Activated T-helper 2 cell treated with anti-CD3 and anti-CD28 coated beads, Interferon-gamma antibody, Interleukin-2, Interleukin-4, amounts not matched to agents 10 μg/mL and 5 μg/mL and 100 μg/mL, durations not matched to agents 14 hours and 24 hours and 36 hours (primary cell): ENCODE measurements around the gene KDM2B. TPM values are rescaled to one million over a fixed set of nuclear protein-coding genes. Genes with fewer than 3 reads are reported as not detected.

Experiments used
- DNase-seq: peaks from one replicate; pipeline ENCODE4 v3.0.0; 2021; ENCODE audit warnings: low spot score
- H3K27ac Mint-ChIP-seq: one replicate; pipeline ENCODE4 v1.8.0; 2021; ENCODE audit warnings: mixed read lengths
- H3K27me3 Mint-ChIP-seq: one replicate; pipeline ENCODE4 v1.8.0; 2021; ENCODE audit warnings: low read depth, mixed read lengths
- H3K36me3 Mint-ChIP-seq: one replicate; pipeline ENCODE4 v1.8.0; 2021; ENCODE audit warnings: low read depth, mixed read lengths
- H3K4me1 Mint-ChIP-seq: one replicate; pipeline ENCODE4 v1.8.0; 2021; ENCODE audit warnings: low read depth, mixed read lengths
- H3K4me3 Mint-ChIP-seq: one replicate; pipeline ENCODE4 v1.8.0; 2021; ENCODE audit warnings: low read depth, mild to moderate bottlenecking, moderate library complexity, mixed read lengths
- H3K9me3 Mint-ChIP-seq: one replicate; pipeline ENCODE4 v1.8.0; 2021; ENCODE audit warnings: mixed read lengths
- intact Hi-C: fragments of 100-400 bp; cut with micrococcal nuclease; formaldehyde crosslinking; loops from one replicate; pipeline ENCODE4 v1.15.1; 2023
- total RNA-seq: library from RNA; stranded (reverse); gene quantifications from 2 replicates; pipeline ENCODE4 v1.2.3, GENCODE V29; 2022

Gene KDM2B
- total RNA-seq, 1 donor from 2014 or later: 59.3 TPM

- Mint-ChIP-seq H3K4me1 (peaks cover 36% of the 10 kb centered on the region), H3K4me3 (peak overlapping the region; percentile 98), H3K36me3 (peaks cover 6% of the 10 kb centered on the region), H3K27ac (peak overlapping the region; percentile 99), H3K27me3 (no peaks in the 10 kb centered on the region), H3K9me3 (no peaks in the 10 kb centered on the region)
- DNase-seq: no peak
- intact Hi-C loops: loop anchor here (2.0 to 5.0 kb wide), 2 partner anchors 33 to 45 kb away; no protein-coding TSS in a partner anchor
Measured at GRCh38 chr12:121581686-121582429, 1.0 kb upstream of the KDM2B start.

GRCh38 chr12:121579981-121580868, 598 bp downstream of the KDM2B start:
- peak overlapping the region; percentile 98 for H3K4me3 Mint-ChIP-seq
- intact Hi-C loops: loop anchor here (1.0 to 5.0 kb wide), 3 partner anchors 10 to 47 kb away; no protein-coding TSS in a partner anchor
- no peaks in the 10 kb centered on the region for H3K9me3 Mint-ChIP-seq
- H3K4me1 Mint-ChIP-seq: peaks cover 31% of the 10 kb centered on the region
- peak overlapping the region; percentile 99 for H3K27ac Mint-ChIP-seq
- no peaks in the 10 kb centered on the region for H3K27me3 Mint-ChIP-seq
- peaks cover 13% of the 10 kb centered on the region for H3K36me3 Mint-ChIP-seq
- peak; percentile 70 for DNase-seq

- Mint-ChIP-seq H3K4me3 (peak overlapping the region; percentile 98), H3K36me3 (peaks cover 19% of the 10 kb centered on the region), H3K27ac (peak overlapping the region; percentile 99), H3K9me3 (no peaks in the 10 kb centered on the region), H3K27me3 (no peaks in the 10 kb centered on the region), H3K4me1 (peaks cover 31% of the 10 kb centered on the region)
- intact Hi-C loops: loop anchor here (1.0 kb wide), 1 partner anchor 48 kb away; no protein-coding TSS in a partner anchor
- DNase-seq: peak; percentile 21
Measured at GRCh38 chr12:121579190-121579791, 1.5 kb downstream of the KDM2B start.

GRCh38 chr12:121578230-121579189, 2.3 kb downstream of the KDM2B start:
- peaks cover 29% of the 10 kb centered on the region for H3K4me1 Mint-ChIP-seq
- no peak for DNase-seq
- peak overlapping the region; percentile 76 for H3K4me3 Mint-ChIP-seq
- no peaks in the 10 kb centered on the region for H3K9me3 Mint-ChIP-seq
- H3K36me3 Mint-ChIP-seq: peaks cover 26% of the 10 kb centered on the region
- no peaks in the 10 kb centered on the region for H3K27me3 Mint-ChIP-seq
- intact Hi-C loops: loop anchor here (1.0 kb wide), 1 partner anchor 49 kb away; no protein-coding TSS in a partner anchor
- H3K27ac Mint-ChIP-seq: peak overlapping the region; percentile 65

GRCh38 chr12:121577443-121578180, 3.2 kb downstream of the KDM2B start:
- no peaks in the 10 kb centered on the region for H3K27me3 Mint-ChIP-seq
- H3K4me1 Mint-ChIP-seq: peaks cover 23% of the 10 kb centered on the region
- H3K27ac Mint-ChIP-seq: no peak overlapping the region
- DNase-seq: no peak
- peak overlapping the region; percentile 63 for H3K4me3 Mint-ChIP-seq
- H3K9me3 Mint-ChIP-seq: no peaks in the 10 kb centered on the region
- intact Hi-C loops: no loop called here
- H3K36me3 Mint-ChIP-seq: peaks cover 26% of the 10 kb centered on the region

- peak overlapping the region; percentile 63 for H3K4me3 Mint-ChIP-seq
- H3K27ac Mint-ChIP-seq: no peak overlapping the region
Measured at GRCh38 chr12:121576851-121577391, 3.9 kb downstream of the KDM2B start.

GRCh38 chr12:121575952-121576625, 4.7 kb downstream of the KDM2B start:
- no peak overlapping the region for H3K4me3 Mint-ChIP-seq
- intact Hi-C loops: no loop called here
- H3K36me3 Mint-ChIP-seq: peaks cover 38% of the 10 kb centered on the region
- no peaks in the 10 kb centered on the region for H3K27me3 Mint-ChIP-seq
- no peaks in the 10 kb centered on the region for H3K9me3 Mint-ChIP-seq
- DNase-seq: no peak
- H3K27ac Mint-ChIP-seq: no peak overlapping the region
- peaks cover 10% of the 10 kb centered on the region for H3K4me1 Mint-ChIP-seq

More at GRCh38 chr12:121576851-121577391, 3.9 kb downstream of the KDM2B start:
- no peaks in the 10 kb centered on the region for H3K27me3 Mint-ChIP-seq
- DNase-seq: no peak
- H3K9me3 Mint-ChIP-seq: no peaks in the 10 kb centered on the region
- intact Hi-C loops: no loop called here
- peaks cover 33% of the 10 kb centered on the region for H3K36me3 Mint-ChIP-seq
- peaks cover 17% of the 10 kb centered on the region for H3K4me1 Mint-ChIP-seq

- Mint-ChIP-seq H3K36me3 (peaks cover 47% of the 10 kb centered on the region), H3K27ac (no peak overlapping the region), H3K27me3 (no peaks in the 10 kb centered on the region), H3K9me3 (no peaks in the 10 kb centered on the region), H3K4me3 (no peak overlapping the region), H3K4me1 (peaks cover 10% of the 10 kb centered on the region)
- intact Hi-C loops: no loop called here
- DNase-seq: no peak
Measured at GRCh38 chr12:121575051-121575450, 5.8 kb downstream of the KDM2B start.

GRCh38 chr12:121574025-121574424, 6.8 kb downstream of the KDM2B start:
- H3K27ac Mint-ChIP-seq: no peak overlapping the region
- no peaks in the 10 kb centered on the region for H3K9me3 Mint-ChIP-seq

GRCh38 chr12:121571920-121572319, 8.9 kb downstream of the KDM2B start:
- H3K27me3 Mint-ChIP-seq: no peaks in the 10 kb centered on the region
- H3K4me3 Mint-ChIP-seq: no peak overlapping the region
- no peaks in the 10 kb centered on the region for H3K9me3 Mint-ChIP-seq
- DNase-seq: no peak
- H3K36me3 Mint-ChIP-seq: peaks cover 51% of the 10 kb centered on the region
- H3K4me1 Mint-ChIP-seq: peaks cover 2% of the 10 kb centered on the region
- H3K27ac Mint-ChIP-seq: no peak overlapping the region
- intact Hi-C loops: no loop called here

More at GRCh38 chr12:121574025-121574424, 6.8 kb downstream of the KDM2B start:
- Mint-ChIP-seq H3K4me1 (peaks cover 6% of the 10 kb centered on the region), H3K4me3 (no peak overlapping the region), H3K27me3 (no peaks in the 10 kb centered on the region), H3K36me3 (peaks cover 51% of the 10 kb centered on the region)
- intact Hi-C loops: no loop called here
- no peak for DNase-seq
